GM12891 (cell line): ENCODE data around the gene CPED1.

Experiments used
- POLR2A ChIP-seq: IDR thresholded peaks from 2 replicates; pipeline ENCODE4 v1.6.1; 2011; ENCODE audit warnings: low read depth, low read length, control low read depth
- POLR2AphosphoS5 ChIP-seq: IDR thresholded peaks from 2 replicates; pipeline ENCODE4 v1.6.1; 2011; ENCODE audit warnings: low read depth, low read length, control low read depth
- SPI1 ChIP-seq: IDR thresholded peaks from 2 replicates; pipeline ENCODE4 v1.6.1; 2011; ENCODE audit warnings: low read depth, low read length, control low read depth
- TAF1 ChIP-seq: IDR thresholded peaks from 2 replicates; pipeline ENCODE4 v1.6.1; 2011; ENCODE audit warnings: low read depth, low read length, control low read depth

GRCh38 chr7:120973849-120974248, 14.7 kb upstream of the CPED1 start:
- TF ChIP-seq POLR2AphosphoS5, result no peak
- no peak for TF ChIP-seq TAF1
- TF ChIP-seq POLR2A, result no peak
- no peak for TF ChIP-seq SPI1
